ENCODE measurements around the gene SYNDIG1L.

- TF ChIP-seq, protein P1, sequence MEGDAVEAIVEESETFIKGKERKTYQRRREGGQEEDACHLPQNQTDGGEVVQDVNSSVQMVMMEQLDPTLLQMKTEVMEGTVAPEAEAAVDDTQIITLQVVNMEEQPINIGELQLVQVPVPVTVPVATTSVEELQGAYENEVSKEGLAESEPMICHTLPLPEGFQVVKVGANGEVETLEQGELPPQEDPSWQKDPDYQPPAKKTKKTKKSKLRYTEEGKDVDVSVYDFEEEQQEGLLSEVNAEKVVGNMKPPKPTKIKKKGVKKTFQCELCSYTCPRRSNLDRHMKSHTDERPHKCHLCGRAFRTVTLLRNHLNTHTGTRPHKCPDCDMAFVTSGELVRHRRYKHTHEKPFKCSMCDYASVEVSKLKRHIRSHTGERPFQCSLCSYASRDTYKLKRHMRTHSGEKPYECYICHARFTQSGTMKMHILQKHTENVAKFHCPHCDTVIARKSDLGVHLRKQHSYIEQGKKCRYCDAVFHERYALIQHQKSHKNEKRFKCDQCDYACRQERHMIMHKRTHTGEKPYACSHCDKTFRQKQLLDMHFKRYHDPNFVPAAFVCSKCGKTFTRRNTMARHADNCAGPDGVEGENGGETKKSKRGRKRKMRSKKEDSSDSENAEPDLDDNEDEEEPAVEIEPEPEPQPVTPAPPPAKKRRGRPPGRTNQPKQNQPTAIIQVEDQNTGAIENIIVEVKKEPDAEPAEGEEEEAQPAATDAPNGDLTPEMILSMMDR (IDR thresholded peaks at IDR 0.05; ENCODE audit: low read depth, low read length) = no peak
- TF ChIP-seq MAX (IDR thresholded peaks at IDR 0.05; ENCODE audit: low read depth, low read length) = no peak
- no peak for TF ChIP-seq MYC (IDR thresholded peaks at IDR 0.05; ENCODE audit: low read depth, low read length)
- TF ChIP-seq POLR2A (IDR thresholded peaks at IDR 0.05; ENCODE audit: extremely low read depth, insufficient read length) = no peak
Observed at GRCh38 chr14:74394549-74394948, 31.5 kb downstream of the SYNDIG1L start.

Data from NB4 (cell line).